Measurements from ENCODE around the gene PIEZO2.
"Not testable (repeated sequence)": the region's sequence is repeated elsewhere in the genome, so short reads cannot be mapped to it uniquely, and the experiment has no call there.

- not testable (repeated sequence) for TF ChIP-seq CTCF (IDR thresholded peaks at IDR 0.05; ENCODE audit: poor library complexity, severe bottlenecking); REST (IDR thresholded peaks at IDR 0.05; ENCODE audit: borderline replicate concordance); POLR2AphosphoS5 (IDR thresholded peaks at IDR 0.05); TAF1 (IDR thresholded peaks at IDR 0.05; ENCODE audit: low read depth)
These were observed 20.3 kb downstream of the PIEZO2 start for GRCh38 chr18:11129059-11129458.
